GM12878 (cell line): ENCODE measurements around the gene PTBP3.
A peak's percentile ranks its signal among the peaks of the same experiment; 100 is the strongest.

Experiments
- ATF2 ChIP-seq: IDR thresholded peaks from 2 replicates; pipeline ENCODE4 v1.6.1; 2012; ENCODE audit warnings: low read length, inconsistent platforms
- CTCF ChIP-seq, 3 experiments: IDR thresholded peaks in 2 of 3; conservative IDR thresholded peaks in 1 of 3; 2 replicates each; pipeline ENCODE4 v1.5.1; 2011; ENCODE audit warnings: low read depth in 3 of 3, low read length in 3 of 3, mild to moderate bottlenecking in 3 of 3, control low read depth in 2 of 3, moderate library complexity in 2 of 3, inconsistent platforms in 1 of 3, mixed read lengths in 1 of 3; ENCODE audit not compliant: control insufficient read depth in 2 of 3, insufficient read depth in 1 of 3; ENCODE audit errors: extremely low read depth in 1 of 3
- EGR1 ChIP-seq, 2 experiments: IDR thresholded peaks; 1 replicate in 1 of 2; 2 replicates in 1 of 2; pipeline ENCODE4 v1.6.1; 2011 to 2012; ENCODE audit warnings: low read depth in 2 of 2, low read length in 2 of 2, borderline replicate concordance in 1 of 2, mild to moderate bottlenecking in 1 of 2, moderate library complexity in 1 of 2
- ELK1 ChIP-seq: IDR thresholded peaks from 2 replicates; pipeline ENCODE4 v1.6.1; 2012; ENCODE audit warnings: low read depth, low read length, improper control_type of control experiment
- POLR2AphosphoS5 ChIP-seq: IDR thresholded peaks from 2 replicates; pipeline ENCODE4 v1.6.1; 2011; ENCODE audit warnings: mild to moderate bottlenecking, low read length, inconsistent platforms
- STAT1 ChIP-seq: fragments of 450-650 bp; conservative IDR thresholded peaks from 2 replicates; pipeline ENCODE4 v1.6.1; 2014; ENCODE audit warnings: antibody characterized with exemption, mild to moderate bottlenecking
- TAF1 ChIP-seq: IDR thresholded peaks from 2 replicates; pipeline ENCODE4 v1.6.1; 2011; ENCODE audit warnings: mild to moderate bottlenecking, low read depth, low read length, borderline replicate concordance
- ZBTB4 ChIP-seq: fragments of 450-650 bp; formaldehyde crosslinking; IDR thresholded peaks from 2 replicates; pipeline ENCODE4 v1.4.0; 2022; ENCODE audit warnings: mild to moderate bottlenecking, moderate library complexity

GRCh38 chr9:112224401-112225289 lies 108.8 kb downstream of the PTBP3 start:
- TF ChIP-seq ZBTB4: no peak
- TF ChIP-seq ATF2: peak; percentile 35; the same call in 1 of the 2 replicates
- TF ChIP-seq CTCF (IDR thresholded peaks at IDR 0.05 in 2 of 3, conservative IDR thresholded peaks at IDR 0.05 in 1 of 3; ENCODE audit: control insufficient read depth in 2 of 3, extremely low read depth in 1 of 3, insufficient read depth in 1 of 3, low read depth in 3 of 3, low read length in 3 of 3): no peak
- no peak for TF ChIP-seq TAF1
- no peak for TF ChIP-seq POLR2AphosphoS5
- no peak for TF ChIP-seq EGR1 (IDR thresholded peaks at IDR 0.05; ENCODE audit: borderline replicate concordance in 1 of 2, low read depth in 2 of 2, low read length in 2 of 2)
- no peak for TF ChIP-seq ELK1
- TF ChIP-seq STAT1: no peak
